Uterus (tissue), 4 donors: ENCODE data around the gene TBC1D5. TPM values are rescaled to one million over a fixed set of nuclear protein-coding genes. Genes with fewer than 3 reads are reported as not detected.

ENCODE experiments used
- DNase-seq, 2 donors: peaks; one replicate each; pipeline ENCODE4 v3.0.0-alpha.2; 2019 to 2020
- H3K27ac ChIP-seq, 2 donors: fragments of 200-600 bp; sonication (generic); 1 replicate in 1 of 2; 2 replicates in 1 of 2; pipeline ENCODE4 v1.5.1; 2016 to 2018
- H3K27me3 ChIP-seq, 2 donors: fragments of 200-600 bp; sonication (generic); one replicate each; pipeline ENCODE4 v1.5.1; 2018 to 2019; ENCODE audit warnings: control low read depth in 1 of 2
- H3K36me3 ChIP-seq, 2 donors: fragments of 200-600 bp; sonication (generic); one replicate each; pipeline ENCODE4 v1.5.1; 2019; ENCODE audit warnings: control low read depth in 1 of 2
- H3K4me1 ChIP-seq, 2 donors: fragments of 200-600 bp; sonication (generic); one replicate each; pipeline ENCODE4 v1.5.1; 2018 to 2019; ENCODE audit warnings: control low read depth in 1 of 2
- H3K4me3 ChIP-seq, 2 donors: fragments of 200-600 bp; sonication (generic); 1 replicate in 1 of 2; 2 replicates in 1 of 2; pipeline ENCODE4 v1.5.1; 2018 to 2019; ENCODE audit warnings: mild to moderate bottlenecking in 1 of 2
- H3K9me3 ChIP-seq, 2 donors: fragments of 200-600 bp; sonication (generic); one replicate each; pipeline ENCODE4 v1.5.1; 2019; ENCODE audit warnings: control low read depth in 1 of 2
- POLR2A ChIP-seq, 2 donors: fragments of 450-650 bp; IDR thresholded peaks; one replicate each; pipeline ENCODE4 v1.6.1; 2016; ENCODE audit warnings: antibody characterized with exemption in 2 of 2, mild to moderate bottlenecking in 1 of 2, moderate library complexity in 1 of 2
- intact Hi-C: fragments of 100-400 bp; cut with DNase I; formaldehyde crosslinking; loops from one replicate; pipeline ENCODE4 v1.15.1; 2023; ENCODE audit warnings: low total_unique reads
- total RNA-seq, 4 donors: library from RNA; depleted of rRNA in 3 of 4; stranded (reverse); fragments of >200 nt in 3 of 4; gene quantifications; one replicate each; pipeline versions ENCODE4 v1.1.0 to v1.2.4, GENCODE V29; 2014 to 2023
- TF ChIP-seq, protein P1 (sequence below), 4 experiments: fragments of 200-600 bp in 2 of 4; fragments of 450-650 bp in 2 of 4; sonication (generic) in 2 of 4; IDR thresholded peaks; one replicate each; pipeline ENCODE4 v1.5.1; 2016 to 2019; ENCODE audit warnings: antibody characterized with exemption in 4 of 4, mild to moderate bottlenecking in 2 of 4, moderate library complexity in 1 of 4
- donor health status: DM: yes; HTN: yes; CAD: no.

TBC1D5 gene
- total RNA-seq, 4 donors from 2014 or later: 34.6 to 189 (median 75.6) TPM

DNA sequence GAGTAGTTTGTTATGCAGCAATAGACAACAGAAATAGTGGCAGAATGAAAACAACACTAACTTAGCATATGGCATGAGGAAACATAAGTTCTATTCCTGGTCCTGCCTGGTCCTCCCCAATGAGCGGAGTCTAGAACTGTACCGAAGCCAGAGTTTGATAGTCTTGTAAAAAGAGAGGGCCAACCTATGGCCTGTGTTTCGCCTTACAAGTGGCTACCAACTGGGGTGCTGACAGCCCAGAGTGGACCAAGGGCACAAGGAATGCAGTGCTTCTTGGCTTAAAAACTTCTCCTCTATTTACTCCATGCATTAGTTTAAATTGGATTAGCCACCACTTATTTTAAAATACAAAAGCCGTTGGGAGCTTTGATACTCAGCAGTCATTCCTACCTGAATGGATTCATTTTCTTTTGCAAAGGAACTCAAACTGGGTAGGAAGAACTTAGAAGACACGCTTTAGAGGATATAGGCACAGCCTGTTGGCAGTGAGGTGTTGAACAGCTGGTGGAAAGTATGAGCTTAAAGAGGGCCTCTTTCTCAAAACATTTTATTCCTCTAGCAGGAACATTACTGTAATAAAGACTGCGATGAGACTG lies 554.7 kb downstream of the TBC1D5 start:
- H3K36me3 ChIP-seq: no peaks in the 10 kb centered on the region
- no peaks in the 10 kb centered on the region for H3K27me3 ChIP-seq
- intact Hi-C loops: no loop called here
- no peaks in the 10 kb centered on the region for H3K9me3 ChIP-seq
- H3K4me1 ChIP-seq: no peaks in the 10 kb centered on the region
- DNase-seq: no peak
- H3K4me3 ChIP-seq: no peak overlapping the region
- no peak for TF ChIP-seq POLR2A (IDR thresholded peaks at IDR 0.05)
- TF ChIP-seq, protein P1, sequence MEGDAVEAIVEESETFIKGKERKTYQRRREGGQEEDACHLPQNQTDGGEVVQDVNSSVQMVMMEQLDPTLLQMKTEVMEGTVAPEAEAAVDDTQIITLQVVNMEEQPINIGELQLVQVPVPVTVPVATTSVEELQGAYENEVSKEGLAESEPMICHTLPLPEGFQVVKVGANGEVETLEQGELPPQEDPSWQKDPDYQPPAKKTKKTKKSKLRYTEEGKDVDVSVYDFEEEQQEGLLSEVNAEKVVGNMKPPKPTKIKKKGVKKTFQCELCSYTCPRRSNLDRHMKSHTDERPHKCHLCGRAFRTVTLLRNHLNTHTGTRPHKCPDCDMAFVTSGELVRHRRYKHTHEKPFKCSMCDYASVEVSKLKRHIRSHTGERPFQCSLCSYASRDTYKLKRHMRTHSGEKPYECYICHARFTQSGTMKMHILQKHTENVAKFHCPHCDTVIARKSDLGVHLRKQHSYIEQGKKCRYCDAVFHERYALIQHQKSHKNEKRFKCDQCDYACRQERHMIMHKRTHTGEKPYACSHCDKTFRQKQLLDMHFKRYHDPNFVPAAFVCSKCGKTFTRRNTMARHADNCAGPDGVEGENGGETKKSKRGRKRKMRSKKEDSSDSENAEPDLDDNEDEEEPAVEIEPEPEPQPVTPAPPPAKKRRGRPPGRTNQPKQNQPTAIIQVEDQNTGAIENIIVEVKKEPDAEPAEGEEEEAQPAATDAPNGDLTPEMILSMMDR (IDR thresholded peaks at IDR 0.05): no peak
- no peak overlapping the region for H3K27ac ChIP-seq

DNA sequence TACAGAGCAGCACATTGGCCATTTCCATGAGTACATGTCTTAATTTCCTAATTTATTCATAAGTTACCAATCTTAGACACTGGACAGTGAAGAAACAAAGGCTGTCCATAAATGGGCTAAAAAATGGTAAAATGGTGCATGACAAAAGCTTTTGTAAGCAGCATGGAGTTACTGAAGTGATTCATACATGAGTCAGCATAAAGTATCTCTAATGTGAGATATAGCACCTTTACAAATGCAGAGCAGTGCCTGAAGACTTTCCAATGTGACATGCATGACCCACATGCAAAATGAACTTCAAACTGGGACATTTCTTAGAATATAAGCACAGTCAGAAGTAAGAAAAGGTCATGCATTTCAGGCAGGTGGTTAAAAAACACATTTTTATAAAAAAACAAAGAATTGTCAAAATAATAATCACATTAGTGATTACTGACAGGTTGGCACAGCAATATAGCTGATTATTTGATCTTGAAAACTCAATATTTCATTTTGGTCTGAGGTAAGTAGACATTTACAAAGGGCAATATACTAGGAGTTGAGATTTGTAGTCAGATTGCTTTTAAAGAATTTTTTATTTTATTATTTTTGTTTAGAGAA lies 558.4 kb downstream of the TBC1D5 start:
- TF ChIP-seq POLR2A (IDR thresholded peaks at IDR 0.05): no peak
- TF ChIP-seq, protein P1 (IDR thresholded peaks at IDR 0.05): no peak
- no peaks in the 10 kb centered on the region for H3K27me3 ChIP-seq
- DNase-seq: no peak
- no peaks in the 10 kb centered on the region for H3K4me1 ChIP-seq
- H3K27ac ChIP-seq: no peak overlapping the region
- no peaks in the 10 kb centered on the region for H3K9me3 ChIP-seq
- H3K36me3 ChIP-seq: no peaks in the 10 kb centered on the region
- H3K4me3 ChIP-seq: no peak overlapping the region
- intact Hi-C loops: no loop called here

DNA sequence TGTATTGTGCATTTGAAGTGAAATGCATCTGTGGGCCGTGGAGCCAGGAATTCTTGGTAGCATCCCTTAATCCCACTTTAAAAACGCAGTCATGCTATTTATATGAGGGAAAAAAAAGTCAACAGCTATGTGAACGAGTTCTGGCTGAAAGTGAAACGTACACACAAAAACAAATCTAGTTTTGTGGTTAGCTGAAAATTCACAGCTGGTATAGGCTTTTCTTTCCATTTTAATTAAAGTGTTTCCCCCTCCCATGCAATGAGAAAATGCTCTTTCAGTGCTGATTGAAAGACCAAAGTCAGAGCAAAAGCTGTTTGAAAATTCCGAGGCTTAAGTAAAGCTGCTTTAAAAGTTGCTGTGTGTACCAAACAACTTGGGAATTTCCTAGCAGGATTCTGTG lies 560.3 kb downstream of the TBC1D5 start:
- no peak for DNase-seq
- Histone ChIP-seq H3K27me3 (no peaks in the 10 kb centered on the region), H3K4me3 (no peak overlapping the region), H3K27ac (no peak overlapping the region), H3K9me3 (no peaks in the 10 kb centered on the region), H3K36me3 (no peaks in the 10 kb centered on the region), H3K4me1 (no peaks in the 10 kb centered on the region)
- intact Hi-C loops: no loop called here
- TF ChIP-seq, protein P1 (IDR thresholded peaks at IDR 0.05): no peak
- no peak for TF ChIP-seq POLR2A (IDR thresholded peaks at IDR 0.05)

DNA sequence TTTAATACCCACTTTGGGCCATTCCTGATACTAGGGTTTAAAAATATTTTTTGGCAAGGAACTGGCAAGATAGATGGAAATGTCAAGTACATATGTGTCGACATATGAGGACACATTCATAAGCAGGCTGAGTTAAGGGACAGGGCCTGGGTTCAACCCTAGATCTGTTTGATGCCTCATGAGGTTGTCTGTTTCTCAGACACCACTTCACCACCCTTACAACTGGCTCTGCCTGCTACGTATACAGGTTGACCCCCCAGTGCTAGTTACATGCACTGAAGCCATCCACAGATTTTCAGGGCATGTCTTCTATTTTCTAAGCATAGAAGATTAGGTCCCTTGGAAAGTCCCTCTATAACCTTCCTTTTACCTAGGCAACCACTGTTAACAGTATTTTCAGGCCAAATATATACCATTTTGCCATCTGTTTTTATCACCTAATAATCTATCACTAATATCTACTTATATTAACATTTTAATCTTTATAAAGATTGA lies 561.0 kb downstream of the TBC1D5 start:
- intact Hi-C loops: no loop called here
- Histone ChIP-seq H3K27me3 (no peaks in the 10 kb centered on the region), H3K4me3 (no peak overlapping the region), H3K36me3 (no peaks in the 10 kb centered on the region), H3K9me3 (no peaks in the 10 kb centered on the region), H3K27ac (no peak overlapping the region), H3K4me1 (no peaks in the 10 kb centered on the region)
- no peak for DNase-seq
- no peak for TF ChIP-seq POLR2A (IDR thresholded peaks at IDR 0.05)
- TF ChIP-seq, protein P1 (IDR thresholded peaks at IDR 0.05): no peak

DNA sequence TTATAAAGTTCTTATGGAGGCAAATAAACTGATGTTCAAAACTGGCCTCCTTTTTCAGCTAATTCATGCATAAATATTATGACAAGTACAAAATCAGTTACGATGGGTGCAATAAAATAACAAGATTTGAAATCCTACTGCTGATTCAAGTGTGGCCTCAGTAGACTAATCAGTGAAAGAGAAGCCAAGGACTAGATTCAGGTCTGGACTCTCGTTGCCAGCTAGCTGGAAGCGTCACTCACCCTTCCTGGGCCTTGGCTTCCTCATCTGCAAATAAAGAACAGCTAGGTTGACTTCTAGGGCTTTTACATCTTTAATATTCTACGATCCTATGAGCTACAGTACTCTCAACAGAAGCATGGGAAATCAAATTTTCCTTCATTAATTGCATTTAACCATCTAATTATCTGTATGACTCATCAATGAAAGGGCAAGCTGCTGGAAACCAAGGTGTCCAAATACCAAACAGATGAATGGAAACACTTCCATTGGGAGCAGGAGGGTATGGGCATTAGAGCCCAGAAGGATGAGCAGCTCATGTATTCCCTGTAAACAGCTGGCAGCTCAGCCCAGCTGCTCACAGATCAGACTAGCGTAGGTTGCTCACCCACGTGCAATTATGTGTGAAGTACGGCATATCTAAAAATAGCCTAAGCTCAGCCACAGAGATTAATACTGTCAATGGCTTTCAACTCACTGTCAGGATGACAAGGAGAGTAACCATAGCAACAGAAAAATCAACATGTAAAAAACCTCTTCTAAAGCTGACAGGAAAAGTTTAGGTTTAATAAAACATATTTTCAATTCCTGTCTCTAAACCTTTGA lies 562.8 kb downstream of the TBC1D5 start:
- H3K36me3 ChIP-seq: no peaks in the 10 kb centered on the region
- TF ChIP-seq, protein P1 (IDR thresholded peaks at IDR 0.05): no peak
- no peak for TF ChIP-seq POLR2A (IDR thresholded peaks at IDR 0.05)
- no peak overlapping the region for H3K27ac ChIP-seq
- no peak for DNase-seq
- H3K9me3 ChIP-seq: no peaks in the 10 kb centered on the region
- H3K4me3 ChIP-seq: no peak overlapping the region
- no peaks in the 10 kb centered on the region for H3K4me1 ChIP-seq
- H3K27me3 ChIP-seq: no peaks in the 10 kb centered on the region
- intact Hi-C loops: no loop called here
